ENCODE results near the gene TM4SF20.

The TM4SF20 gene

DNA sequence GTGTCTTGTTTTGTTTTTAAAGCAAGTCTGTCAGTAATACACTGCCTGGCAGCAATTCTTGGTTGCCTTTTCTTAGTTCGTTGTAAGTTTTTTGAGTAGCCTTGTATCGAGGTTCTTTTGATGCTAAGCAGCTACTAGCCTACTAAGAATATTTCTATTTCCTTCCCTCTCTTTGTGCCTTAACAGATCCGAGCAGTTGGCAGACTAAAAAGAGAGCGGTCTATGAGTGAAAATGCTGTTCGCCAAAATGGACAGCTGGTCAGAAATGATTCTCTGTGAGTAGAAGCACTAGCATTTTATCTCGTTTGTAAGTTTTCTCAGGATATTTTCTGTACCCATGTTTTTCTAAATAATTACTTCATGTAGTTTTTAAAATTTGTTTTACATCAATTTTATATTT lies 39.0 kb downstream of the TM4SF20 start:
- DNase-seq (ENCODE audit: low spot score): no peak
- in situ Hi-C loops (cut with MboI; ENCODE audit: low pct_unique_long_range_greater_than_20kb, low sequenced_read_pairs, unreplicated experiment): no loop called here
- TF ChIP-seq, protein P1, sequence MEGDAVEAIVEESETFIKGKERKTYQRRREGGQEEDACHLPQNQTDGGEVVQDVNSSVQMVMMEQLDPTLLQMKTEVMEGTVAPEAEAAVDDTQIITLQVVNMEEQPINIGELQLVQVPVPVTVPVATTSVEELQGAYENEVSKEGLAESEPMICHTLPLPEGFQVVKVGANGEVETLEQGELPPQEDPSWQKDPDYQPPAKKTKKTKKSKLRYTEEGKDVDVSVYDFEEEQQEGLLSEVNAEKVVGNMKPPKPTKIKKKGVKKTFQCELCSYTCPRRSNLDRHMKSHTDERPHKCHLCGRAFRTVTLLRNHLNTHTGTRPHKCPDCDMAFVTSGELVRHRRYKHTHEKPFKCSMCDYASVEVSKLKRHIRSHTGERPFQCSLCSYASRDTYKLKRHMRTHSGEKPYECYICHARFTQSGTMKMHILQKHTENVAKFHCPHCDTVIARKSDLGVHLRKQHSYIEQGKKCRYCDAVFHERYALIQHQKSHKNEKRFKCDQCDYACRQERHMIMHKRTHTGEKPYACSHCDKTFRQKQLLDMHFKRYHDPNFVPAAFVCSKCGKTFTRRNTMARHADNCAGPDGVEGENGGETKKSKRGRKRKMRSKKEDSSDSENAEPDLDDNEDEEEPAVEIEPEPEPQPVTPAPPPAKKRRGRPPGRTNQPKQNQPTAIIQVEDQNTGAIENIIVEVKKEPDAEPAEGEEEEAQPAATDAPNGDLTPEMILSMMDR (IDR thresholded peaks at IDR 0.05; ENCODE audit: extremely low read depth, insufficient read depth, missing control alignments): no peak

DNA sequence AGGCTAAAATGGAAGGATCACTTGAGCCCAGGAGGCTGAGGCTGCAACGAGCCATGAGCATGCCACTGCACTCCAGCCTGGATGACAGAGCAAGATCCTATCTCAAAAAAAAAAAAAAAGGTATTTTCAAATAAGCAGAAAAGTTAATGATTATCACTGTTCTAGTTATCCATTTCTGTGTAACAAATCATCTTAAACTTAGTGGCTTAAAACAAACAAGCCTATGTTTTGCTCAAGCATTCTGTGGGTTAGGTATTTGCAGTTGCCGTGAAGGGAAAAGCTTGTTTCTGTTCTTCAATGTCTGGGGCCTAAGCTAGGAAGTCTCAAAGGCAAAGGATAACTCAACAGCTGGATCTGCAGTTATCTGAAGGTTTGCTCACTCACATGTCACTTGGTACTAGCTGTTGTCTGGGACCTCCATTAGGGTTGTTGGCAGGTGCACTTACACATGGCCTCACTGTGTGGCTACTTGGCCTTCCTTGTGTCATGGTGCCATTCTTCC lies 40.0 kb downstream of the TM4SF20 start:
- no peak for DNase-seq (ENCODE audit: low spot score)
- TF ChIP-seq, protein P1 (IDR thresholded peaks at IDR 0.05; ENCODE audit: extremely low read depth, insufficient read depth, missing control alignments): no peak
- in situ Hi-C loops (cut with MboI; ENCODE audit: low pct_unique_long_range_greater_than_20kb, low sequenced_read_pairs, unreplicated experiment): no loop called here

DNA sequence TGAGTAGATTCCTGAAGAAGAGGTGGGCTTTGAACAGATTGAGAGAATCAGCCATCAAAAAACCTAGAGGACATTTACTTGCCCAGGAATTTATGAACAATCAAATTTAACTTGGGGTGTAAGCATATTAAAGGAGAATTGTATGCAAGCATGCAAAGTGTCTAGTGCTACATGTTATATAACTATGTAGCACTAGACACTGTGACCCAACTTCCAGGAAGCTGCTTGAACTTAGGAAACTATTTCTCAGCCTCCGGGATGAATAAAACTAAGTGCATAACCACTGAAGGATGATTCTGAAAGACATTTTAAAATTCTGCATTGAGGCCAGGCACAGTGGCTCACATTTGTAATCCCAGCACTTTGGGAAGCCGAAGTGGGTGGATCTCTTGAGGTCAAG lies 41.7 kb downstream of the TM4SF20 start:
- no peak for DNase-seq (ENCODE audit: low spot score)
- in situ Hi-C loops (cut with MboI; ENCODE audit: low pct_unique_long_range_greater_than_20kb, low sequenced_read_pairs, unreplicated experiment): no loop called here
- TF ChIP-seq, protein P1 (IDR thresholded peaks at IDR 0.05; ENCODE audit: extremely low read depth, insufficient read depth, missing control alignments): no peak

DNA sequence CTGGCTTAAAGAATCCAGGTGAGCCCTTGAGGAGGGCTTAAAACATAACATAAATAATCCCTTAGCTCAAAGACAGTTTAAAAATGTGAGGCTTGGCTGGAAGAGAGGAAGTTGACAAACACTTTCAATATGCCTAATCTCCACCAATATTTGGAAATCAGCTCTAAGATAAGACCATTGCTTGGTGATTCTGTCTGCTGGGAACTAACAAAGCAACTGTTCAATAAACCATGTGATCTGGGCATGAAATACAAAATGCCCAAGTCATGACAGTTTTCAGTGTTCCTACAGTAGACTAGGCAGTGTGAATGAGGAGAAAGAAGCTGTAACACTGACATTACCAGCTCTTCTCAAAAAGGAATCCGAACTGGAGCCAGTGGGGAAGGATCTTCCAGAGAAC lies 43.4 kb downstream of the TM4SF20 start:
- TF ChIP-seq, protein P1 (IDR thresholded peaks at IDR 0.05; ENCODE audit: extremely low read depth, insufficient read depth, missing control alignments): no peak
- in situ Hi-C loops (cut with MboI; ENCODE audit: low pct_unique_long_range_greater_than_20kb, low sequenced_read_pairs, unreplicated experiment): no loop called here

DNA sequence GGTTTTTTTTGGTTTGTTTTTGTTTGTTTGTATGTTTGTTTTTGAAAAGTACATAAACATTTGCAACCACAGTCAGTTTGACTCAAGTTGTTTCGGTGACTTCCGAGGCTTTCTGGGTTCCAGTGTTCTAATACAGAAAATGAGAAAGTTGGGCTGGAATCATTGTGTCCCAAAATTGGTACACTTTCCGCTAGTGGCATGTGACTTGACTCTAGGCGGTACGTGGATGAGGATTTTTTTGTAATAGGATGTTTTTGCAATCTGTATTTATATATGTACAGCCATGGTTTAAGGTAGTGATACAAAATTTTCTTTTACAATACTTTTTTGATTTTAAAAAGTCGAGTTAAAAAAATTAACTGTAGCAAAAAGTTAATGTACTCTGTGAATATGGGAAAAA lies 52.3 kb downstream of the TM4SF20 start:
- in situ Hi-C loops (cut with MboI; ENCODE audit: low pct_unique_long_range_greater_than_20kb, low sequenced_read_pairs, unreplicated experiment): no loop called here
- TF ChIP-seq, protein P1 (IDR thresholded peaks at IDR 0.05; ENCODE audit: extremely low read depth, insufficient read depth, missing control alignments): no peak
- no peak for DNase-seq (ENCODE audit: low spot score)

More for the DNA sequence above, 43.4 kb downstream of the TM4SF20 start:
- DNase-seq (ENCODE audit: low spot score): no peak

DNA sequence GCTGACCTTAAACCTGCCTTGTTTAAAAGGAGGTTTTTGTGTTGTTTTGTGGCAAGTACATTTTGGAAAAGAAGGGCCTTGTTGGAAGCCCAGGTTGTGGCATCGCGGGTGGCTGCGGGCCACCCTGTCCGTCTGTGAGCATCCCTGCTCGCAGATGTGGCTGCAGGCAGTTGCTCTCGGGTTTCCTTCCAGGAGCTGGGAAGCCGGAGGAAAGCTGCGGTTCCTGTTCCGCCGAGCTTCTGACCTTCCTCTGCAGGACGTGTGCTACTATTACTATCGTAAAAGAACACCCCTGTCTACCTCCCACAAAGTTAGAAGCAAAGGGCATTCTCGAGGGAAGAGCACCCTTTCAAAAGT lies 53.3 kb downstream of the TM4SF20 start:
- TF ChIP-seq, protein P1 (IDR thresholded peaks at IDR 0.05; ENCODE audit: extremely low read depth, insufficient read depth, missing control alignments): no peak
- DNase-seq (ENCODE audit: low spot score): peak; percentile 21
- in situ Hi-C loops (cut with MboI; ENCODE audit: low pct_unique_long_range_greater_than_20kb, low sequenced_read_pairs, unreplicated experiment): no loop called here
